GM12801 (cell line): ENCODE results near the gene GALNT13.

Experiments
- CTCF ChIP-seq: IDR thresholded peaks from one replicate; pipeline ENCODE4 v1.5.1; 2011; ENCODE audit warnings: control low read depth; ENCODE audit not compliant: insufficient read length; ENCODE audit errors: extremely low read depth

Gene GALNT13

GRCh38 chr2:154381931-154382794, 510.4 kb downstream of the GALNT13 start:
- no peak for TF ChIP-seq CTCF

GRCh38 chr2:154386186-154386585, 514.5 kb downstream of the GALNT13 start:
- no peak for TF ChIP-seq CTCF

- no peak for TF ChIP-seq CTCF
Observed at GRCh38 chr2:154391051-154391450, 519.3 kb downstream of the GALNT13 start.

GRCh38 chr2:154392256-154392655, 520.5 kb downstream of the GALNT13 start:
- TF ChIP-seq CTCF = no peak

GRCh38 chr2:154394600-154394999, 522.9 kb downstream of the GALNT13 start:
- TF ChIP-seq CTCF = no peak

- no peak for TF ChIP-seq CTCF
Observed at GRCh38 chr2:154400563-154401290, 529.0 kb downstream of the GALNT13 start.

GRCh38 chr2:154402213-154402612, 530.5 kb downstream of the GALNT13 start:
- no peak for TF ChIP-seq CTCF
